Glomerular visceral epithelial cell (primary cell): Measurements from ENCODE around the gene SLC25A29.
A peak's percentile ranks its signal among the peaks of the same experiment; 100 is the strongest.
"Not testable (repeated sequence)": the region's sequence is repeated elsewhere in the genome, so short reads cannot be mapped to it uniquely, and the experiment has no call there.

Experiments used
- DNase-seq: peaks from one replicate; pipeline ENCODE4 v3.0.0-alpha.2; 2016; ENCODE audit errors: extremely low spot score

Gene SLC25A29

GRCh38 chr14:100293497-100294212 is 12.6 kb downstream of the SLC25A29 start:
- DNase-seq: no peak

GRCh38 chr14:100292776-100293461 is 13.3 kb downstream of the SLC25A29 start:
- no peak for DNase-seq

- DNase-seq: no peak
Measured at GRCh38 chr14:100292301-100292775, 13.9 kb downstream of the SLC25A29 start.

GRCh38 chr14:100291305-100292075 is 14.8 kb downstream of the SLC25A29 start:
- no peak for DNase-seq

- no peak for DNase-seq
Measured at GRCh38 chr14:100290607-100291304, 15.5 kb downstream of the SLC25A29 start.

GRCh38 chr14:100289916-100290606 is 16.2 kb downstream of the SLC25A29 start:
- no peak for DNase-seq

- no peak for DNase-seq
Measured at GRCh38 chr14:100288382-100289185, 17.7 kb downstream of the SLC25A29 start.

- DNase-seq: not testable (repeated sequence)
Measured at GRCh38 chr14:100287998-100288295, 18.3 kb downstream of the SLC25A29 start.

- no peak for DNase-seq
Measured at GRCh38 chr14:100287202-100287997, 18.8 kb downstream of the SLC25A29 start.

- no peak for DNase-seq
Measured at GRCh38 chr14:100286484-100287191, 19.6 kb downstream of the SLC25A29 start.

- no peak for DNase-seq
Measured at GRCh38 chr14:100285913-100286400, 20.3 kb downstream of the SLC25A29 start.

- DNase-seq: peak; percentile 73
Measured at GRCh38 chr14:100285021-100285912, 21.0 kb downstream of the SLC25A29 start.

GRCh38 chr14:100283984-100284881 is 22.0 kb downstream of the SLC25A29 start:
- no peak for DNase-seq

GRCh38 chr14:100283436-100283835 is 22.8 kb downstream of the SLC25A29 start:
- not testable (repeated sequence) for DNase-seq

- no peak for DNase-seq
Measured at GRCh38 chr14:100282766-100283419, 23.4 kb downstream of the SLC25A29 start.

- no peak for DNase-seq
Measured at GRCh38 chr14:100282083-100282350, 24.2 kb downstream of the SLC25A29 start.
